Astrocyte of the spinal cord (primary cell): ENCODE results near the gene INCA1.

Experiments used
- DNase-seq: peaks from one replicate; pipeline ENCODE4 v3.0.0; 2011; ENCODE audit warnings: low read depth, low spot score
- H3K4me3 ChIP-seq: 2 replicates; pipeline ENCODE4 v1.5.1; 2011; ENCODE audit warnings: low read depth, mild to moderate bottlenecking, low read length, moderate library complexity
- in situ Hi-C: cut with HindIII; loops from 2 replicates; pipeline ENCODE4 v1.10.0; 2017; ENCODE audit warnings: low sequenced_read_pairs
- TF ChIP-seq, protein P1 (sequence below): IDR thresholded peaks from 2 replicates; pipeline ENCODE4 v1.5.1; 2012; ENCODE audit warnings: low read depth, mild to moderate bottlenecking, low read length, inconsistent platforms

The INCA1 gene

DNA sequence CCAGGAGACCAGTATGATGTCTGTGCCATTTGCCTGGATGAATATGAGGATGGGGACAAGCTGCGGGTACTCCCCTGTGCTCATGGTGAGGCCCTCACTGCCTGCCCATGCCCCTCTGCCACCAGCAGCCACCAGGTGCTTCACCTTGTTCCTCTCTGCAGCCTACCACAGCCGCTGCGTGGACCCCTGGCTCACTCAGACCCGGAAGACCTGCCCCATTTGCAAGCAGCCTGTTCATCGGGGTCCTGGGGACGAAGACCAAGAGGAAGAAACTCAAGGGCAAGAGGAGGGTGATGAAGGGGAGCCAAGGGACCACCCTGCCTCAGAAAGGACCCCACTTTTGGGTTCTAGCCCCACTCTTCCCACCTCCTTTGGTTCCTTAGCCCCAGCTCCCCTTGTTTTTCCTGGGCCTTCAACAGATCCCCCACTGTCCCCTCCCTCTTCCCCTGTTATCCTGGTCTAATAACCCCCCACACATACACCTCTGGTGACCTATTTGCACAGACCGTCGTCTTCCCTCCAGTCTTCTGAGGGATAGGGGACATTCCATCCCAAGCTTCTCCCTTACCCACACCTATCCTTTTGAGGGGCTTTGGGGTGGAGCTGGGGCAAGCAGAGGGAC, 52.7 kb downstream of the INCA1 start:
- TF ChIP-seq, protein P1, sequence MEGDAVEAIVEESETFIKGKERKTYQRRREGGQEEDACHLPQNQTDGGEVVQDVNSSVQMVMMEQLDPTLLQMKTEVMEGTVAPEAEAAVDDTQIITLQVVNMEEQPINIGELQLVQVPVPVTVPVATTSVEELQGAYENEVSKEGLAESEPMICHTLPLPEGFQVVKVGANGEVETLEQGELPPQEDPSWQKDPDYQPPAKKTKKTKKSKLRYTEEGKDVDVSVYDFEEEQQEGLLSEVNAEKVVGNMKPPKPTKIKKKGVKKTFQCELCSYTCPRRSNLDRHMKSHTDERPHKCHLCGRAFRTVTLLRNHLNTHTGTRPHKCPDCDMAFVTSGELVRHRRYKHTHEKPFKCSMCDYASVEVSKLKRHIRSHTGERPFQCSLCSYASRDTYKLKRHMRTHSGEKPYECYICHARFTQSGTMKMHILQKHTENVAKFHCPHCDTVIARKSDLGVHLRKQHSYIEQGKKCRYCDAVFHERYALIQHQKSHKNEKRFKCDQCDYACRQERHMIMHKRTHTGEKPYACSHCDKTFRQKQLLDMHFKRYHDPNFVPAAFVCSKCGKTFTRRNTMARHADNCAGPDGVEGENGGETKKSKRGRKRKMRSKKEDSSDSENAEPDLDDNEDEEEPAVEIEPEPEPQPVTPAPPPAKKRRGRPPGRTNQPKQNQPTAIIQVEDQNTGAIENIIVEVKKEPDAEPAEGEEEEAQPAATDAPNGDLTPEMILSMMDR = no peak
- no peak overlapping the region for H3K4me3 ChIP-seq
- DNase-seq = no peak
- in situ Hi-C loops = no loop called here

DNA sequence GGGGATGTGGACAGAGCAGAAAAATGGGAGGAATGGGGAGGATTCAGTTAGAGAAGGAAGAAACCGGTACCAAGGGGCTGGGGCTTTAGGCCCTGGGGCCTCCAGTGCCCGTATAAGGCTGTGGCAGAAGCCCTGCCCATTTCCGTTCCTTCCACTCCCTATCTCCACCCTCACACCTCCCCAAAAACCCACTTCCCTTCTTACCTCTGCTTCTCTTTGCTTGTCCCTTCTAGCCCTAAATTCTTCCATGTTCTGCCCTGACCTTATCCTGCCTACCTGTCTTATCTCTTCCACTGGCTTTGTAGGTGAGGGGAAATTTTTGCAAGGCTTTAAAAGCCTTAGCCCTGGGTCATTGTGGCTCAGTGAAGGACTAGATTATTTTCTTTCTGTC, 53.2 kb downstream of the INCA1 start:
- no peak for DNase-seq
- in situ Hi-C loops = no loop called here
- TF ChIP-seq, protein P1 = no peak
- H3K4me3 ChIP-seq = no peak overlapping the region

DNA sequence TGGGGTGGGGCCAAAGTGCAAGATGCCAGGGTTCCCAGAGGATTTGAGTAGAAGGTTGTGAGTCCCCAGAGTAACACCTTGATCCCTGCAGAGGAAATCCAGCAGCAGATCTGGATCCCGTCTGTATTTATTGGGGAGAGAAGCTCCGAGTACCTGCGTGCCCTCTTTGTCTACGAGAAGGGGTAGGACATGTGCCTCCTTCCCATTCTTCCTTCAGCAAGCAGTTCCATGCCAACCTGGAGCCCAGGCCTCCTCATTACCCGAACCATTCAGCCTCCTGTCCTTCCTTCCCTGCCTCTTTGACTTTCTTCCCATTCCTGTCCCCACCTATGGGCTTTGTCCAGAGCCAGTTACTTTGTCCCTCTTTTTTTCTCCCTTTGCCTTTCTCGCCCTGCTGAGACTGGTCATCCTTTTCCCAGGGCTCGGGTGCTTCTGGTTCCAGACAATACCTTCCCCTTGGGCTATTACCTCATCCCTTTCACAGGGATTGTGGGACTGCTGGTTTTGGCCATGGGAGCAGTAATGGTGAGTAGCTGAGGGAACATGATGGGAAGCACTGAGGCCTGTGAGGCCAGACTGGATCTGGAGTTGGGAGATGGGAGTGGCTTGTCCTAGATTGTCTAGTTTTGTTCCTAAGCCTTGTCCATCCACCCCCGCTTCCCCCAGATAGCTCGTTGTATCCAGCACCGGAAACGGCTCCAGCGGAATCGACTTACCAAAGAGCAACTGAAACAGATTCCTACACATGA, 54.4 kb downstream of the INCA1 start:
- in situ Hi-C loops = no loop called here
- TF ChIP-seq, protein P1 = no peak
- H3K4me3 ChIP-seq = no peak overlapping the region
- DNase-seq = no peak

DNA sequence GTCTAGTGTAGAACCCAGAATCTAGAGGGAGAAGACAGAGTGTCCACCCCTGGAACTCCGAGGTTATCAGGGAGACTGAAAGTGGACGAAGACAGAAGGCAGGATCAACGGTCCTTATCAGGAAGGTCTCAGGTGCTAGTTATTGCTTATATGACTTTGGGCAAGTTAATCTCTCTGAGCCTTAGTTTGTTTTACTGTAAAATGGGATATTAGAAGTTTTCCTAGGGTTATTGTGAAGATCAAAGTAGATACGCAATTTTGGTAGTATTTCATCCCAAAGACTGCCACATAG, 56.1 kb downstream of the INCA1 start:
- no peak for DNase-seq
- peak overlapping the region; percentile 97 for H3K4me3 ChIP-seq
- TF ChIP-seq, protein P1 = no peak
- in situ Hi-C loops = no loop called here

DNA sequence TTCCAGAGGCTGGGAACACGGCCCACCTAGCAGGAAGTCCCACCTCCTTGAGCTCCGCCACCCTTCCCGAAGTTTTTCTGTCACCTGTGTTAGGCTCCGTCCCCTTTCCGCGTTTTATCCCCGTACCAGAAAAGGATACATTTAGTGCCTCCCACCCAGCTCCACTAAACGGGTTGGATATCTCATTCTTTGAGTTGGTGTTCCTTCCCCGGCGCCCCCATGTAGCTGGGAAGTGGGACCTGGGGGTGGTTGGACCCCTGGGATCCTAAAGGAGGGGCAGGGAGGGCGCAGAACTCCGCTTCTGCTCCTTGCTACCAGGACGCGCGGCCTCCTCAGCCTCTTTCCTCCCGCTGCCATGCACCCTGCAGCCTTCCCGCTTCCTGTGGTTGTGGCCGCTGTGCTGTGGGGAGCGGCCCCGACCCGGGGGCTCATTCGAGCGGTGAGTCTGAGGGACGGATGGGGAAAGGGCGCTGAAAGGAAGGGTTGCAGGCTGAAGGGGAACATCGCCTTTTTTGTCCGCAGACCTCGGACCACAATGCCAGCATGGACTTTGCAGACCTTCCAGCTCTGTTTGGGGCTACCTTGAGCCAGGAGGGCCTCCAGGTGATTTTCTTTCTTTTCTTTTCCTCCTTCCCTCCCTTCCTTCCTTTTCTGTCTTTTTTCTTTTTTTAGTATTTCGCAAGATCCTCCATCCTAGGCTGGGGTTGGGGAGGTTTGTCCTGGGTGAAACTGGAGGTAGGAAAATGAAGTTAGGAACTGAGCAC, 56.6 kb downstream of the INCA1 start:
- in situ Hi-C loops = no loop called here
- DNase-seq = no peak
- H3K4me3 ChIP-seq = peak overlapping the region; percentile 97
- TF ChIP-seq, protein P1 = no peak

DNA sequence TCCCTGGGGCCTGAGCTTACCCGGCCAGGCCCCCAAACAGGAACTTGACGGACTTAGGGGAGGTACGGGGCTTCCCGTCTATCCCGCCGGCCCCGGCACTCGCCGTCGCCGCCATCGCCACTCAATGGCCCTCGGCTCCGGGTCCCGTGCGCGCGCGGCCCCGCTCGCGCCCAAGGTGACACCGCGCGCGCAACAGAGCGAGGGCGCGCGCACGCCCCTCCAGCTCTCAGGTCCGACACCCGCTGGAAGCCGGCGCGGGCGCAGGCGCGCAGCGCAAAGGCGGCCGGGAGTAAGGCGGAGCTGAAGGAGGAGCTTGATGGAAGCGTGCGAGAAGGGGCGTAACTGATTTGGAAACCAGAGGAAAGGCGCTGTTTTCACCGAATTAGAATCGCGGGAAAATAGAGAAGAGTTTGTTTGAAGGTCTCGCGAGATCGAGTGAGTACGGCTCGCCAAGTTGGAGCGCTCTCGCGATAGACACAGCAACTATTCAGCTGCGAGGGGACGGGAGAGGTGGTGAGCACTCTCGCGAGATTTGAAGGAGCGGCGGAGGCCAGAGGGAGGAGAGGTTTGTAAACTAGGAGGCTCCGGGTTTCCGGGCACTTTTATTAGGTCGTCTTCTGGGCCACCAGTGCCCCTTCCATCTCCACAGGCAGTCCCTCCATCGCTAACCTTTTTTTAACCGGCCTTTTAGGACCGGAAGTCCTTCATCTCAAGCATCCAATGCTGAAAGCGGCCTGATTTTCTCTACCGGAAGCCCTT, 57.3 kb downstream of the INCA1 start, which contains the start of the genes RNF167 and SLC25A11:
Gene RNF167 (plus strand): TSS at position 473 of the 759 bp plus-strand sequence. CDS start 642 bp downstream, outside the sequence.
Gene SLC25A11 (minus strand): TSS at position 251 of the 759 bp plus-strand sequence. CDS start 136 bp downstream, at position 115.
- in situ Hi-C loops = no loop called here
- DNase-seq = peak; percentile 100
- TF ChIP-seq, protein P1 = no peak
- peak within 1 kb of the TSS; percentile 97 for H3K4me3 ChIP-seq
